NCI-H1092 treated with DMSO at 0.1 percent for 48 hours (cell line): Measurements from ENCODE around the gene NBPF6.
"Not testable (repeated sequence)": the region's sequence is repeated elsewhere in the genome, so short reads cannot be mapped to it uniquely, and the experiment has no call there.

Experiments
- DNase-seq: peaks from one replicate; lab custom pipeline; 2025; lab: John Stamatoyannopoulos, UW

Gene NBPF6

DNA sequence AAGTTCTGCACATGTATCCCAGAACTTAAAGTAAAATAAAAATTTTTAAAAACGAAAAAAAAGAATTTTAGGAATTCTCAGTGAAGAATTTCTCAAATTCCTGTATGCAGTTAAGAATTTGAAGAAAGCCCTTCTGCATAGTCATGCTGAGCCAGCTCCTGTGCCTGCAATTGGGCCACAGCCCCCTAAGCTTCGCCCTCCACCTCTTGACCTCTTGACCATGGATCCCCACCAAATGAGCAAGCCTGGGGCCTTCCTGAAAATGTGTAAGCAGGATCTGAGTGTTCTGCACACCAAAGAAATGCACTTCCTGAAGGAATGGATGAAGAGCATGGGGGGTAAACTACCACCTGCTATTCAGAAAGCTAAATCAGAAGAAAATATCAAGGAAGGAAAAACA is 52.0 kb downstream of the NBPF6 start:
- no peak for DNase-seq

- DNase-seq, result no peak
These were observed 52.5 kb downstream of the NBPF6 start for GRCh38 chr1:108502624-108503023.

DNA sequence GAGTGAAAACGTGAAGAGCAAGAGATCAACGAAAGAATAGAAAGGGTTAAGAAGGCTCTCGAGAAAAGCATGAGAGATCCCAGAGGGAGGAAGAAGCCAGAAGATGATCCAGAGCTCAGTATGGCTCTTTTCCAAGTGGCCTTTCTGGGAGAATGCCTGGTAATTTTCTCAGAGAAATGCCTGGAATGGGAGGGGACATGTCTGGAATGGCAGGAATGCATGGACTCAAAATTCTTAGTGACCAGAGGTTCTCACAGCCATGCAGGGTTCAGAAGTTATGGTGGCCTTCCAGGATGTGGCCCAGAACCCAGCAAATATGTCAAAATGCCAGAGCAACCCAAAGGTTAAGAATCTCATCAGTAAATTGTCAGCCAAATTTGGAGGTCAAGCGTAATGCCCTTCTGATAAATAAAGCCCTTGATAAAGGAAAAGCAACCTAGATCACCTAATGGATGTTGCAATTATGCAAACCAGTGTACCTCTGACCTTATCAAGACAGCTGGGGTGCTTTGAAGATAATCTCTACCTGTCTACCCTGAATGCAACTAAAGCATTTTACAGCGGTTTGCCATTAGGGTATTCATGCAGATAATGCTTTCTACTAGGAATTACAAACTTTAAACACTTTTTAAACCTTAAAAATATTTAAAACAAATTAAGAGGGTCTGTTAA is 53.1 kb downstream of the NBPF6 start:
- no peak for DNase-seq

GRCh38 chr1:108504447-108504846 is 54.3 kb downstream of the NBPF6 start:
- DNase-seq, result no peak

GRCh38 chr1:108505763-108506070 is 55.6 kb downstream of the NBPF6 start:
- no peak for DNase-seq

GRCh38 chr1:108511764-108512163 is 61.6 kb downstream of the NBPF6 start:
- no peak for DNase-seq

- DNase-seq, result peak; percentile 43
These were observed 62.3 kb downstream of the NBPF6 start for GRCh38 chr1:108512239-108513043.

DNA sequence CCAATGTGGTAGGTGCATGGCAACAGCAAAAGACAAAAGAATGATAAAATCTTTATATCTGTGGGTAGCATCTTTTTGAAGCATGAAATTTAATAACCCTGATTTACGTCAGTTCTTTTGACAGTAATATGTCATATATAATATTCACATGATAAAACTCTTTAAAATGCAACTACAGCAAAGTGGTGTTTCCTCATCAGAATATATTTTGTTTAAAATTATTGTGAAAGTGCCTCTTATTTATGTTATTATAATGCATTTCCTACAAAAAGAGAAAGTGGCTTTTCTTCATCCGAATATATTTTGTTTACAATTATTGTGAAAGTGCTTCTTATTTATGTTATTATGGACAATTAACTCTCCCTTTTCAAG is 62.9 kb downstream of the NBPF6 start:
- no peak for DNase-seq

DNA sequence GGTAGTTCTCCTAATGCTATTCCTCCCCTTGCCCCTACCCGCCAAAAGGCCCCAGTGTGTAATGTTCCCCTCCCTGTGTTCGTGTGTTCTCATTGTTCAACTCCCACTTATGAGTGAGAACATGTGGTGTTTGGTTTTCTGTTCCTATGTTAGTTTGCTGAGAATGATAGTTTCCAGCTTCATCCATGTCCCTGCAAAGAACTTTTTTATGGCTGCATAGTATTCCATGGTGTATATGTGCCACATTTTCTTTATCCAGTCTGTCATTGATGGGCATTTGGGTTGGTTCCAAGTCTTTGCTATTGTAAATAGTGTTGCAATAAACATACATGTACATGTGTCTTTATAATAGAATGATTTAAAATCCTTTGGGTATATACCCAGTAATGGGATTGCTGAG is 63.8 kb downstream of the NBPF6 start:
- DNase-seq, result not testable (repeated sequence)

- not testable (repeated sequence) for DNase-seq
These were observed 67.3 kb downstream of the NBPF6 start for GRCh38 chr1:108517301-108517897.
